Measurements from ENCODE around the gene CDH4.

Gene CDH4

DNA sequence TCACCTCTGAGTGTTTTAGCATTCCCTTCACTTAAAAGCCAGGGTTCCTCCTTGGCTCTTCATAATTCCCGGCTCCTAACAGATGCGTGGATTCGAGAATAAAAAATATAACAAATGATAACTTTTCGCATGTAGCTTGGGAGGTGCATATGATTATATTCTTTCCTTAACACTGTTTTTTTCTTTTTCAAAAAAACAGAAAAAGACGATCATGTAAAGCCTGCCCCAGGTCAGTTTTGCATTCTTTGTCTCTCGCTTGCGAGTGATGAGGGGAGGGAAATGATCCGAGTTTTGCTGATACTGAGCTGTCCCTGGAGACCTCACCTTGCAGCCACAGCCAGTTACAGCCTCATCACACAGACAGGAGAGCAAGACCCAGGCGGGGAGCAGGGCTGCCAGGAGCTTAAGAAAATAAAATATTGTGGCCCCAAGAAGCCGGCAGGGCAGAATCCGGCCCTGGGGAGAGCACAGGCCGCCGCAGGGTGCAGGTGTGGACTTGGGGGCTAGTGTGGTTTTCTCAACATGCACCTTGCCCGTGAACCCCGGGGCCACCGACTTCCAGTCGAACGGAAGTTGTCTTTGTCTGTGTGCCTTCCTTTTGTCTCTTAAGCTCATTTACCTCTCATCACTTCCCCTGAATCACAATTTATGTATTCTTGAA lies 511.8 kb downstream of the CDH4 start:
- no peak for DNase-seq

DNA sequence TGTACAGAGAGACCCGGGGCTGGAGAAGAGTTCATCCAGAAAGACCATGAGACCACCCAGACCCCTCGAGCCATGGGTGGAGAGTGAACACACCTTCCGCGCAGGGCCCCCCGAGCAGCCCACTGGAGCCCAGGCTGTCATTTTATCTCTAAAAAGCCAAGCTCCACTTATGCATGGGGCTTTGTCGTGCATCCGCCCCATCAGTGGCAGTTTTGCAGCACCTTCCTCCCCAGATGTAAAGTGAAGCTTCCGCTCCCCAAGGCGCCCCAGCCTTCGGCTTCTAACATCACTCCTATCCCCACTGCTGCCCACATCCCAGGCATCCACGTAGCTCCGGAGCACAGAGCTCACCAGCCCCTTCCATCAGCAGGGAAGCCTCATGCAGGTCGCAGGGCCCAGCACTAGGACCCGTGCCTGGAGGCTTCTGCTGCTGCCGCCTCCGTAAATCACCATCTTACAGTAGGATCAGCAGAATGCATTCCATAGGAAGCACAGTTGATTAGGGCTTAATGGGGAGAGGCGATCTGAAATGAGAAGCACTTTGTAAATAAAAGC lies 512.5 kb downstream of the CDH4 start:
- no peak for DNase-seq

DNA sequence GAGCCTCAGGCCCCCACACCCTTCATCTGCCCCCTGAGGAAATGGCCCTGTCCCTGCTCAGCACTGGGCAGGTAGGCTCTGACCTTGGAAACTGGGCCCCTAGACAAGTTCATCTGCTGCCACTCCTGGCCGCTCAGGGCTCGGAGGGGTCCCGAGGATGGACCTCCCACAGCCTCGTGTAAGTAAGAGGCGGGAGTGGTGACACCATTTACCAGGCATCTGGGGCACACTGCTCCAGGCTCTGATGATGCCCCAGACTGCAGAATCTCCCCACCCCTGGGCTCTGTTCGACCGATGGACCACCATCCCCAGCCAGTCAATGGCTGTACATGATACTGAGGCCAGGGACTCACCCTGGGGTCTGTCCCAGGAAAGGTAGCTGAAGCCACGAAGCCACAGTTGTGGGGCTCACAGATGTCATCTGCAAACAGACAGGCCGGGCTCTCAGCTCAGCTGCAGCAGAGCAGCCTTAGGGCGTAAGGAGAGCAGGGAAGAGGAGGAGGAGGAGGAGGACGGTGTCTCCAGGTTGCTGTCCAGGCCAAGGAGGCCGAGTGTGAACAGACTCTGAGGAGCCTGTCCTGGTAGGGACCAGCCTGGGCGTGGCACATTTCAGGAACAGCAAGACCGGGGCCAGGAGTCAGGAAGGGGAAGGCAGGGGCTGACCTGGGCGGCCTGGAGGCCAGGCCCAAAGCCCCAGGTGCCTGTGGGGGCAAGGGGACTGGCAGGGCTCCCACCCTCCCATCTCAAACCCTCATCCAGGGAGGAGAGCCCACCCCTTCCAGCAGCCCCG lies 513.2 kb downstream of the CDH4 start:
- no peak for DNase-seq

DNA sequence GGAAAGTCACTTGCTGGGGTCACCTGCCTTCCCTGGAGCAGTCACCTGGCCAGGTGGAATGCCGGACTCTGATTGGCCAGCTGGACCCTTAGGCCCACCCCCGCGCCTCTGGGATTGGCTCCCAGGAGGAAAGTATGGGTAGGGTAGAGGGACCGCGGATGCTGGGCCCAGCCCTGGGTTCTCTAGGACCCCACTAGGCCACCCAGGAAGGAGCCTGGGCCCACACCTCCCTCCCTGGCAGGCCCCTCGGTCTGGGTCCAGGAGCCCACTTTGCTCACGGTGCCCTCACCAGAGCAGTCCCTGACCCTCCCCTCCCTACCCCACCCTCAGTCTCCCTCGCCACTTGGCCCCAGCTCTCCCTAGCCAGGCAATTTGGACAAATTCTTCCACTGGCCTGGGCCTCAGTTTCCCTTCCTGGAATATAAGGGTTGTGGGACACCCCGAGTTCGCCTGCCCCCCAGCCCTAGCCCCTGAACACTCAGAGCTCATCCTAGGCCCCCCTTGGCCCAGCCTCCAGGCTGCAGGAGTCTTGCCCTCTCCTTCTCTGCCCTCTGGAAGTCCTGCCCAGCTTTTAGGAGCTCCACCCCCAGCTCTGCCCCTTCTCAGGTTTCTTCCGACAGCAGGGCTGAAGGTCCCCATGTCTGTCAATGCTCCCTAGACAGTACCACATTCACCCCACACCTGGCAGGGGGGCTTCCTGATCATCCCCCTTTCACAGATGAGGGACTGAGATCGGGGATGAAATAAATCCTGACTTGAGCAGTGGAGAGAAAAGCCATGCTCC lies 514.0 kb downstream of the CDH4 start:
- DNase-seq: no peak

DNA sequence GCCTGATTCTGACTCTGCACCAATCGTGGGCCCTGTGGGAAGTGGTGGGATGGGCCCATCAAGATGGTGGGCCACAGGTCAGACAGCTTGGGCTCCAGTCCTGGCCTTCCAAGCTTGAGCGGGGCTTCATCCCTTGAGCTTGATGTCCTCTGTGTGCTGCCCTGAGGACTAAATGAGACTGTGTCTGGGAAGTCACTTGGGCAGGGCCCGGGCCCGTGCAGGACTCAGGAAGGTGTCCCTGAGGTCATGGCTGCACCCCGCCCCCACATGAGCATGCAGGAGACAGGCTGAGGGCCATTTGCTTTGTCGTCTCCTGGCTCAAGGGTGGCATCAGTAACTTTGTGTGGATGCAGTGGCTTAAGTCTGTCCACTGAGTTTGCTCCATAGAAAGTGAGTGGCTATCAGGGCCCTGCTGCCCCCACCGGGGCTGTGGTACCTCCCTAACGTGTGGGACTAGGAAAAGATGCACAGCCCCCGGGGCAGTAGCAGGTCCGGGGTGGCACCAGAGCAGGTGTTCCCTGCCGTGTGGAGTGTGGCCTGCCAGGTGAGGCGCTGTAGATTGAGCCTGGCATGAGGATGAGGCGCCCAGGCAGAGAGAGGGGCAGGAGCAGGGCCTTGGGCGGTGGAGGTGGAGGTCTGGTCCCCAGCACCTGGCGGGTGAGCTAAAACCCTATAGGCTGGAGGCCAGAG lies 515.0 kb downstream of the CDH4 start:
- DNase-seq: no peak

DNA sequence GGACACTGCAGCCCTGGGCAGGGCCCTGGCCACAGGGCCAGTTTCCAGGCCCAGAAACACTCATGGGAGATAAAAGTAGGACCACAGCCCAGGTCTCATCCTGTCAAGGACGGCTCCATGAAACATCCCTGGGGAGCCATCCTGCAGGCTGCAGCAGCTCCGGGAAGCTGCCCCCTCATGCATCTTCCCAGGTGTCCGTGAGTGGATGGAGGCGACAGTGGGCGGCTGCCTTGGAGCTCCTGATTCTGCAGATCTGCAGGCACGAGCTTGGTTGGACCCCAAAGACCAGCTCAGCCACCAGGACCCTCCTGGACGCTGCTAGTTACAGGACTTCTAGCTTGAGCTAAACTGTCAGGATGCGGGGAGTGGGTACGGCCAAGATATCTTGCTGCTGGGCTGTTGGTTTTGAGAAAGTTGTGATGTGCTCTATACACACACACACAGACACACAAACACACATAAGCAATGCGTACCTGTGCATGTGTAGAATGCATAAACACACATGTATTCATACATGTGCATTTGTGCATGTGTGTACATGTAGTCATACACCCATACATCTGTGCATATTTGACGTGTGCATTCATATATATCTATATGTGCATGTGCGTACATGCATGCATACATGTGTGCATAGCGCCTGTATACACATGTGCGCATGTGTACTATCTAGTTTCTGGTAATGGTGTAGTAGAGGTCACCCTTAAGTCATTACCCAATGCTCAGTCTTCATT lies 515.9 kb downstream of the CDH4 start:
- no peak for DNase-seq

DNA sequence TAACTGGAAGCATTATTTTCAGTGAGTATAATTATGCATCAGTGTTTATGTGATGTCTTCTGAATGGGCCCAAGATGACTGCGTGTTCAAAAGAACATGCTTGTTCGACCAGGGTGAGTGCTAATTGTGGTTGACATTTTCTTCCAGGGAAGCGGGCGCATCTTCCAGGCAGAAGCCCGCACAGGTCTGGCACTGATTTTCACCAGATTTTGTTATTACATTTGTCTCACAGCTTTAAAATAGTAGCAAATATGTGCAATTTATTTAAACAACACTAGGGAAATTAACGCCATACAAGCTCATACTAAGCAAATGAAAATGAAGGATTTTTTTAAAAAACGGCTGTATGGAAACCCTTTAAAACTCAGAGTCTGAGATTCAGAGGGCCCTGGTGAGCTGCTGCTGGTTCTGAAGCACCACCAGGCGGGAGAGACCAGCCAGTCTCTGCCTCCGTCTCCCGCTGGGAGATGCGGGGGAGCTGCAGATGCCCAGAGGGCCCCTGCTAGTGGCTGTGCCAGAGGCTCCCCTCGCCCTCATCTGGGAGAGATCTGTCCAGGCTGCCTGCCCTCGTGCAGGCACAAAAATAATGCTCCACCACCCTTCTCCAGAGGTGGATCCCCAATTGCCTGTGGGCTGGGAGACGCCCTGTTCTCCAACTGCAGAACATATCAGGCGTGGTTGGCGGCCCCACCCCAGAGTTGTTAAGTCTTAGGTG lies 516.7 kb downstream of the CDH4 start:
- DNase-seq: no peak

DNA sequence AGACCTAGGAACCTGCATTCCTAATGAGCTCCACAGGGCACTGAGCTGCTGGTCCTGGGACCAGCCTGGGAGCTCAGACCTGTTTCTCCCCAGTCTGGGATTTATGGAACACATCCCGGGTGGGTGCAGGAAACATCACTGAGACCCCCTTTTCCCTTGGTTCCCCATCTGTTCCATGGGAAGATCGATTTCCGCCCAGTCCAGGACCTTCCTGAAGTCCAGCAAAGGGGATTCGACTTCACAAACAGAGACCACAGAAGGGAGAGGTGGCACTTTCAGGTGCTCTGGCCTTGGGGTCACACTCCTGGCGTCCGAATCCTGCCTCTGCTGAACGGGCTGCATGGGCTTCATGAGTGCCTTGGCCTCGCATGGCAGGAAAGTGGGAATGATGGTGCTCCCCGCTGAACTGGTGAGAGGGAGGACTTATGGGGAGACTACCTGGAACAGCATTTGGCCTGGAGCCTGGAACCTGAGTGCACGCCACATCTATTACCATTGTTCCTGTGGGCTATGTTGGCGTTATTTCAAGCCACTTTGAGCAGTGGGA lies 517.3 kb downstream of the CDH4 start:
- no peak for DNase-seq

DNA sequence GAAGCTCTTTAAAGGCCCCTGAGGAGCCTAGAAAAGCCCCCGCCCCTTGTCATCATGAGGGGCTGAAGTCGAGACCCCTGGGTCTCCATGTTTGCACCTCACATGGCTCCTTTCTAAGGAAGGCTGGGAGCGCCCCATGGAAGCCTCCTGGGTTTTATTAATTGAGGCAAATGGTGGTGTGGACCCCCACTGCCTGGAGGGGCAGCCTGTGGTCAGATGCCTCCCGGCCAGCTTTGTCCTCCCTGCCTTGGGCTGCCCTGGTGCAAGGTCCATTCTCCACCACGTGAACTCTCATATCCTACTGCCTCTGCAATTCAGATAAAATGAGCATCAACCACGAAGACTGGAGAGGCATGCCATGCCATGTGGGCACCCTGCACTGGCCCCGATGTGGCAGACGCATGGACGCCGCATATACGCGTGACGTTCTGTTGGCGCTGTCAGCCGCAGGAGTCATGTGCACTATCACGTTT lies 518.1 kb downstream of the CDH4 start:
- no peak for DNase-seq

DNA sequence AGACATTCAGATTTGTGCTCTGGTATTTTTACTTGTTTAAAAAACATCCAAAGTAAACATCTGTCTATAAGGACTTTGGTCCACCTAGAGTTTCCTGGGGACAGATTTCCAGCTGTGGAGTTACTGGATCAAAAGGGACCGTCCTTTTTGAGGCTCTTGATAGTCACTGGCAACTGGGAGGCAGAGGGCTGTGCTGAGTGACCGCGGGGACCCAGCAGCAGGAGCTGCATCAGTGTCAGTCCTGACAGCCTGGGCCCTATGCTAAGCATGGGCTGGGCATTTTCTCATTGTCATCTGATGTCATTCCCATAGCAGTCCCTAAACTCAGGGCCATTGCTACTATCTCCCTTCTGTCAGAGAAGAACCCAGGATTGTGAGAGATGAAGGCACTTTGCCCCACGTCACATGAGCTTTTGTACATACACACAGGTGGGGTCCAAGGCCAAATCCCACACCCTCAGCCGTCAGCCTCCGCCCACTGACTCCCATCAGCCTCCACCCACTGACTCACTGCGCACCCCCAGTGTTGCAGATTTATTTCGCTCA lies 519.8 kb downstream of the CDH4 start:
- DNase-seq: no peak

DNA sequence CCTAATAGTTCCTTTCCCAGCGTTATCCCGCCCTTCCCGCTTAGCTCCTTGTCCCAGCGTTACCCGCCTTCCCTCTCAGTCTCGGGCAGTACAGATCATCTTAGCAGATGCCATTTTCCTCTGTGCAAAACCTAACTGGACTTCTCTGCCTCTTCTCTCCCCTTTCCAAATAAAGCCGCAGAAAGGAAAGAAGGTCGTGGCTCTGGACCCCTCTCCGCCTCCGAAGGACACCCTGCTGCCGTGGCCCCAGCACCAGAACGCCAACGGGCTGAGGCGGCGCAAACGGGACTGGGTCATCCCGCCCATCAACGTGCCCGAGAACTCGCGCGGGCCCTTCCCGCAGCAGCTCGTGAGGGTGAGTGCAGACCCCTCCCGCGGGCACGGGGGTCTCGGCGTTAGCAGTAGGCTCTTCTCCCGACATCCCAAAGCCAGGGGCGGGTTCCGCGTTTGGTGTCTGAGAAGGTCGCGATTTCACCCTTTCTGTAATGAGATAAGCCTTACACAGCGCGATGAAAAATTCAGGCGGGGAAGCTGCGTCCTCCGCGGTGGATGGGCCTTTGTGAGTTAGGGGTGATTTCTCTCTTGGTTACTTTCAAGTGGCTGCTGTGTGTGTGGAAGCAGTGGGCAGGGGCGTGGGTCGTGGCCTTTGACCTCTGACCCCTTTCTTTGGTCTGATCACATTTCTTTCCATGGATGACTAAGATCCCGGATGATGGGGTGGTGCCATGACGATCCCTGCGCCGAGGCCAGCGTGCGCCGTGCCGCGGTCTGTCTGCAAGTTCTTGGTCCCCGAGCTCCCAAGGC lies 521.0 kb downstream of the CDH4 start:
- no peak for DNase-seq

DNA sequence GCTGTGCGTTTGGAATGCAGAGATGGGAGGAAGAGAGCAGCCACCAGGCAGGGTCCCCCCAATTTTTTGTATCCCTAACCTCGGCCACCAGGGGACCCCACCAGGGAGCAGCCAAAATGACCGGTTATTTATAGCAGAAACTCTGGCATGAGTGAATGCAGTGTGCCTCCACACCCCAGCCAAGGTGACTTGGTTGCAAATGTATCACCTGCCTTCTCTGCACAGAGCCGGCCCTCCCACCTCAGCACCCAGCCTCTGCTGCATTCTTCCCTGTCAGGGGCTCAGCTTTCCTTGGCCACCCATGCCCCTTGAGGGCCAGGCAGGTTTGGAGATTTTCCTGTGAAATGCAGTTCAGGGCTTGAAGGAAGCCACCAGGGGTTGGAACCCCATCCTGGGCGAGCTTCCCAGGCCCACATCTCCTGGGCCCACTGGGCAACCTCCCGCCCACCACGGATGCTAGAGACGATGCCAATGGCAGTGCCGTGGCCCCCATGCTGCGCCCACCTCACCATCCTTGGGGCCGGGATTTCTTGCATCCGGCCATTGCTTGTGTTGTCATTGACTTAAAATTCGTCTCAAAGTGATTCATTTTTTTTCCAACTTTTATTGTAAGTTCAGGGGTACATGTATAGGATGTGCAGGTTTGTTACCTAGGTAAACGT lies 522.0 kb downstream of the CDH4 start:
- DNase-seq: no peak

DNA sequence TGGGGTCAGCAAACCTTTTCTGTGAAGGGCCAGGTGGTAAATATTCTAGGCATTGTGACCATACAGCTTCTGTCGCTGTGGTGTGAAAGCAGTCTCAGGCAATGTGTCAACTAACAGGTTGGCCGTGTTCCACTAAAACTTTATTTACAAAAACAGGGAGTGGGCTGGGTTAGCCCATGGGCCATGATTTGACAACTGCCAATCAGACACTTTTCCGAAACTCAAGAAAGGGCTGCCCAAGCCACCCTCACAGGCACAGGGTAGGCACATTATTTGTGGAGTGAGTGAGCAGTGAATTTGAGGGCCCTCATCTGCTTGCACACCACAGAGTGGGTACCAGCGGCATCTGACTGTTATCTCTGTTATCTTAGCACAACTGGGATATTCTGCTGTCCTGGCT lies 523.4 kb downstream of the CDH4 start:
- DNase-seq: no peak

DNA sequence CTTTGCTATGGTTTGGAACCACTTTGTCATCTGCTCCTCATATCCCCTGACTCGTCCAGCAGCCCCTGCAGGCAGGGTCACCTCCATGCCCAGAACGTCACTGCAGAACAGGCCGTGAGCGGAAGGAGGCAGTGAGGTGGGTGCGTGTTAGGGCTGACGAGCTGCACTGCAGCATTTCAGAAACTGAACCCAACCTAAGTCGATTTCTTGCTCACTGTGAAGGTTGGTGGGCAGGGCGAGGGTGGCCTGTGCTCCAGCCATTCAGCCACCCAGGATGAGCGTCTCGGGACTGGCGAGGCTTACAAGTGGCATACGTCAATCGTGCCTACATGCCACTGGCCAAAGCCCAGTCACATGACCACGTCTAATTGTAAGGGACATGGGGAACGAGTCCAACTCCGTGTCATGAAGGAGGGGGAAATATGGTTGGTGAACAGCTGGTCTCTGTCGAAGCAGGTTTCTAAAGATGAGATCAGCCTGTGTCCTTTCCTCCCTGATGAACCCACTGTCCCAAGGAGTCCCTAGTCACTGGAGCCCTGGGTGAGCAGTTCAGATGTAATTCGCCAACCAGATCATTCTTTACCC lies 524.5 kb downstream of the CDH4 start:
- DNase-seq: no peak

DNA sequence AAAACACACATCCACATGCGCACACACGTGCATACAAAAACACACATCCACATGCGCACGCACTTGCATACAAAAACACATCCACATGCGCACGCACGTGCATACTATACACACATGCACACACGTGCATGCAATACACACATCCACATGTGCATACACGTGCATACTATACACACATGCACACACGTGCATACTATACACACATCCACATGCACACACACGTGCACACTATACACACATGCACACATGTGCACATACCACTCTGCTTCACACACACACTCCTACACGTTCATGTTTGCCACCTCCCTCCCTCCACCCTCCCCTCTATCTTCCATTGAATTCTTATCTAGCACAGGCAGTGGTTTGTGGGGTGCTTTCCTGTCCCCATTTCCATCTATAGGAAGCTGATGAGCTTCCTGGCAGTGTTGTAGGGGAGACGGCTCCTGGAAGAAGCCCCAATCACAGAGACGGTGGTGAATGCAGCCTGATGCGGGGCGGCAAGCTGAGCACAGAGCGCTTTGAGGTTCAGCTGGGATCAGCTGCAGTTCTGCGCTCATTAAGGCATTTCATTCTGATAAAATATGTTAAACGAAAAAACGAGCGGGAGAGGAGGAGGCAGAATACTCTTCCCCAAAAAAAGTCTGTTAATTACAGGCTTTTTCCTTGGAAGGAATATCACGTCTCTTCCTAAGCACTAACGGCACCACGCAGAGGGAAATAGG lies 525.9 kb downstream of the CDH4 start:
- DNase-seq: no peak

DNA sequence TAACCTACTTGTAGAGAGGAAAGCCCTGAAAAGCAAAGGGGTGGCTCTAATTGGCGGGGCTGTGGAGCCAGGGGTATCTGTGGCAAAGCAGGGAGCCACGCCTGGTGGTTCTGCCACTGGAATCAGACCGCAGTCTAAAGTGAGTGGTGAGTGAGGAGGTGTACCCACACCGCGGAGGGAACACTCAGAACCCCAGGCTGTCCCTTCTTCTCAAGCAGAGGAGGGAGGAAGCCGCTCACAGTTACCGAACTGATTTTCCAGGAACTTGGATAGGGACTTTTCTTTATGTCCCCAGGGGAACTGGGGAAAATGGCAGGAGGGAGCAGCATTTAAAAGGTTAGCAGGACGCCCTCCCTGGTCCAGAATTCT lies 526.4 kb downstream of the CDH4 start:
- DNase-seq: no peak

DNA sequence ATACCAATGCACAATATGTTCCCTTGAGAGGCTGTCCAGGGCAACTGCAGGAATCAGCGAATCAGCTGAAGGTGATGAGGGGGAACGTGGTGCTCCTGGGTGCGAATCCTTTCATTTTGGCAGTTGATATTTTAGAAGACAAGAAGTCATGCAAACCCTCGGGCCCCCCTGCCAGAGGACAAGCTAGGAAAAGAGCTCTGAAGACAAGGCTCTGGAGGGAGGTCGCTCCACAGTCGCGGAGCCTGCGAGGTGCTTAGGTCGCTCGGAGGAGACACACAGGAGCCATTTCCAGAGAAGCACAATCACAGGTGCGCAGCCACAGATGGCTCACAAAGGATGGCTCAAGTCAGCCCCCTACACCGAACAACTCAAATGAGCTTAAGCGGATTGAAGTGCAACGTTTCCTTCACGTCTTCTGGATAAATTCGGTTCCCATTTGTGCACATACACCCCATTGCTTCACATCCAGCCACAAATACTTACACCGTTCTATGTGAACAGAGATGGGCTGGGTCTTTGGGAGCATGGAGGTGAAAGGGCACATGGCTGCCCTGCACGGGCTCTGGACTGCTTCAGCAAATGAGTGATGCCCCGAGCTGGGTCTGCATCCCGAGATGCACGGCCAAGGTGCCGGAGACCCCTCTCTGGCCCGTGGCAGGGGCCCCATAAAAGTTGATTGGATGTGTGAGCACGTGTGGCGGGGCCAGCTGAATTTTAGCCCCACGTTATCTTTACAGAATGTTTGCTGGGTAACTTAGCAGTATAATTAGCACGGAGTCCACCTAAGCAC lies 527.3 kb downstream of the CDH4 start:
- no peak for DNase-seq

Measured in NCI-H2171 treated with DMSO at 0.1 percent for 48 hours (cell line).